HepG2 (cell line): ENCODE data around the gene LGALS13. TPM values are rescaled to one million over a fixed set of nuclear protein-coding genes. Genes with fewer than 3 reads are reported as not detected.

Experiments
- ATAC-seq: fragments of 200-7000 bp; cut with Tn5 transposase; 3 replicates; pipeline ENCODE4 v1.9.1; 2020; ENCODE audit warnings: mild to moderate bottlenecking, moderate library complexity
- BruUV-seq: library from RNA; stranded (reverse); fragments of 400-500 nt; replicated peaks from 2 replicates; lab custom pipeline; 2021; lab: Mats Ljungman, UMichigan
- CTCF ChIA-PET: fragments of 300-600 bp; formaldehyde crosslinking; extraction: SDS; loops from one replicate; lab custom pipeline; 2021; ENCODE audit warnings: low total read pairs, inconsistent platforms, low intra/inter-chr PET ratio; lab: Yijun Ruan, JAX
- POLR2A ChIA-PET: fragments of 350-600 bp; sonication (Branson Sonifier 250); formaldehyde crosslinking; loops from one replicate; lab custom pipeline; 2020; ENCODE audit warnings: antibody characterized with exemption, inconsistent platforms; lab: Yijun Ruan, JAX
- DNase-seq: peaks from one replicate; pipeline ENCODE4 v3.0.0-alpha.2; 2015; ENCODE audit warnings: low spot score
- FAIRE-seq: peaks from 3 replicates; lab custom pipeline; 2011; peaks lifted over from hg19 to GRCh38; lab: Jason Lieb, UNC
- H2AFZ ChIP-seq: one replicate; pipeline ENCODE4 v1.6.1; 2011; ENCODE audit warnings: low read length, inconsistent platforms
- H3K27ac ChIP-seq: fragments of 300-600 bp; 3 replicates; pipeline ENCODE4 v1.8.0; 2011; ENCODE audit warnings: mixed run types, mild to moderate bottlenecking, mixed read lengths, low read length, inconsistent platforms; ENCODE audit not compliant: insufficient read depth; ENCODE audit errors: extremely low read length
- H3K27me3 ChIP-seq, 2 experiments: fragments of 200-600 bp in 1 of 2; 2 replicates in 1 of 2; 3 replicates in 1 of 2; pipeline versions ENCODE4 v1.6.0 to v1.8.0; 2011; ENCODE audit warnings: low read length in 2 of 2, mild to moderate bottlenecking in 2 of 2, moderate library complexity in 2 of 2, inconsistent platforms in 1 of 2; ENCODE audit not compliant: insufficient read depth in 2 of 2, control insufficient read depth in 1 of 2
- H3K36me3 ChIP-seq, 2 experiments: fragments of 200-600 bp in 1 of 2; replicated peaks in 1 of 2; 2 replicates in 1 of 2; 3 replicates in 1 of 2; pipeline versions ENCODE4 v1.5.1 to v1.8.0; 2011; ENCODE audit warnings: low read length in 2 of 2, inconsistent platforms in 1 of 2; ENCODE audit not compliant: insufficient read depth in 2 of 2, control insufficient read depth in 1 of 2
- H3K4me1 ChIP-seq: 2 replicates; pipeline ENCODE4 v1.5.1; 2012; ENCODE audit warnings: low read length, inconsistent platforms; ENCODE audit not compliant: insufficient read depth
- H3K4me2 ChIP-seq: 2 replicates; pipeline ENCODE4 v1.6.0; 2011; ENCODE audit warnings: low read depth, low read length, inconsistent platforms
- H3K4me3 ChIP-seq, 3 experiments: fragments of 200-600 bp in 1 of 3; sonication (generic), shearing (Covaris generic) in 1 of 3; replicated peaks in 1 of 3; 2 replicates each; pipeline ENCODE4 v1.5.1; 2011 to 2016; ENCODE audit warnings: low read length in 3 of 3, inconsistent platforms in 2 of 3, low read depth in 2 of 3, mild to moderate bottlenecking in 2 of 3, control low read depth in 1 of 3, mixed read lengths in 1 of 3; ENCODE audit not compliant: insufficient read depth in 1 of 3
- H3K79me2 ChIP-seq: one replicate; pipeline ENCODE4 v1.6.1; 2011; ENCODE audit warnings: low read length, inconsistent platforms; ENCODE audit not compliant: insufficient read depth
- H3K9ac ChIP-seq: 2 replicates; pipeline ENCODE4 v1.6.0; 2011; ENCODE audit warnings: mild to moderate bottlenecking, low read depth, low read length, inconsistent platforms; ENCODE audit not compliant: insufficient read depth
- H3K9me3 ChIP-seq: 2 replicates; pipeline ENCODE4 v1.5.1; 2012; ENCODE audit warnings: mild to moderate bottlenecking, low read length
- H4K20me1 ChIP-seq: 2 replicates; pipeline ENCODE4 v1.6.0; 2011; ENCODE audit warnings: inconsistent platforms, mild to moderate bottlenecking, low read length, moderate library complexity; ENCODE audit not compliant: insufficient read depth
- ARNT ChIP-seq: fragments of 450-650 bp; IDR thresholded peaks from 2 replicates; pipeline ENCODE4 v1.6.1; 2017
- DNMT3B ChIP-seq: conservative IDR thresholded peaks from 2 replicates; pipeline ENCODE4 v1.6.1; 2016; ENCODE audit warnings: missing biosample characterization, control low read depth
- EHMT2 ChIP-seq: fragments of 200-600 bp; sonication (generic); IDR thresholded peaks from 2 replicates; pipeline ENCODE4 v1.7.0; 2017; ENCODE audit warnings: antibody characterized with exemption, low read depth, low read length, borderline replicate concordance
- ELK4 ChIP-seq: sonication (generic); formaldehyde crosslinking; IDR thresholded peaks from 2 replicates; pipeline ENCODE4 v1.9.0; 2021; ENCODE audit warnings: missing genetic modification reagents, borderline replicate concordance
- HCFC1 ChIP-seq: fragments of 150-350 bp; IDR thresholded peaks from 2 replicates; pipeline ENCODE4 v1.6.1; 2014; ENCODE audit warnings: low read depth, low read length
- HMGXB4 ChIP-seq, 2 experiments: sonication (generic) in 1 of 2; formaldehyde crosslinking in 1 of 2; IDR thresholded peaks; 2 replicates each; pipeline versions ENCODE4 v1.4.0 to v1.6.1; 2018 to 2020; ENCODE audit warnings: missing genetic modification reagents in 2 of 2, borderline replicate concordance in 1 of 2, low read depth in 1 of 2, mild to moderate bottlenecking in 1 of 2, missing biosample characterization in 1 of 2
- KLF12 ChIP-seq: sonication (generic); formaldehyde crosslinking; IDR thresholded peaks from 2 replicates; pipeline ENCODE4 v1.4.0; 2020; ENCODE audit warnings: missing genetic modification reagents, borderline replicate concordance
- KLF16 ChIP-seq, 2 experiments: sonication (generic) in 1 of 2; formaldehyde crosslinking in 1 of 2; IDR thresholded peaks; 2 replicates each; pipeline versions ENCODE4 v1.6.1 to v1.8.0; 2016 to 2023; ENCODE audit warnings: missing genetic modification reagents in 2 of 2, missing compliant biosample characterization in 1 of 2
- KLF6 ChIP-seq: IDR thresholded peaks from 2 replicates; pipeline ENCODE4 v1.8.0; 2016; ENCODE audit warnings: missing biosample characterization, missing genetic modification reagents
- MBD4 ChIP-seq: IDR thresholded peaks from 2 replicates; pipeline ENCODE4 v1.6.1; 2012; ENCODE audit warnings: low read length, inconsistent platforms, borderline replicate concordance
- NCOA5 ChIP-seq: sonication (generic); formaldehyde crosslinking; IDR thresholded peaks from 2 replicates; pipeline ENCODE4 v1.4.0; 2020; ENCODE audit warnings: missing genetic modification reagents
- NKX3-1 ChIP-seq: sonication (generic); formaldehyde crosslinking; IDR thresholded peaks from 2 replicates; pipeline ENCODE4 v1.5.0; 2020; ENCODE audit warnings: missing genetic modification reagents
- RBAK ChIP-seq: sonication (generic); formaldehyde crosslinking; IDR thresholded peaks from 2 replicates; pipeline ENCODE4 v1.5.1; 2020; ENCODE audit warnings: mild to moderate bottlenecking, missing genetic modification reagents
- THAP11 ChIP-seq: IDR thresholded peaks from 2 replicates; pipeline ENCODE4 v1.6.1; 2016; ENCODE audit warnings: missing biosample characterization, missing genetic modification reagents
- TRAFD1 ChIP-seq: sonication (generic); formaldehyde crosslinking; IDR thresholded peaks from 2 replicates; pipeline ENCODE4 v1.5.1; 2020; ENCODE audit warnings: missing genetic modification reagents, mild to moderate bottlenecking, borderline replicate concordance
- WIZ ChIP-seq: sonication (generic); formaldehyde crosslinking; IDR thresholded peaks from 2 replicates; pipeline ENCODE4 v1.5.1; 2020; ENCODE audit warnings: mild to moderate bottlenecking, missing genetic modification reagents
- ZBTB1 ChIP-seq: sonication (generic); formaldehyde crosslinking; IDR thresholded peaks from 2 replicates; pipeline ENCODE4 v1.4.0; 2020; ENCODE audit warnings: missing genetic modification reagents, borderline replicate concordance
- ZFP36L1 ChIP-seq: sonication (generic); formaldehyde crosslinking; IDR thresholded peaks from 2 replicates; pipeline ENCODE4 v1.8.0; 2022; ENCODE audit warnings: mild to moderate bottlenecking, missing genetic modification reagents, moderate library complexity
- ZNF414 ChIP-seq: sonication (generic); formaldehyde crosslinking; IDR thresholded peaks from 2 replicates; pipeline ENCODE4 v1.5.0; 2020; ENCODE audit warnings: missing genetic modification reagents
- ZNF773 ChIP-seq: sonication (generic); formaldehyde crosslinking; IDR thresholded peaks from 2 replicates; pipeline ENCODE4 v1.4.0; 2020; ENCODE audit warnings: missing genetic modification reagents, borderline replicate concordance
- WGBS: methylation state at CpG from one replicate; pipeline ENCODE4 v1.1.6; 2017; ENCODE audit warnings: low lambda C conversion rate; 5-methylcytosine and 5-hydroxymethylcytosine counted together
- in situ Hi-C: cut with HindIII; loops from 2 replicates; pipeline ENCODE4 v1.10.0; 2017; ENCODE audit warnings: low pct_unique_long_range_greater_than_20kb; ENCODE audit not compliant: extremely low pct_ligation_motif_present
- intact Hi-C: fragments of 100-400 bp; cut with micrococcal nuclease; formaldehyde crosslinking; loops from one replicate; pipeline ENCODE4 v1.10.0; 2022; ENCODE audit not compliant: unreplicated experiment
- polyA plus RNA-seq, 8 experiments: library from polyadenylated mRNA; depleted of rRNA in 3 of 8; stranded (reverse) in 7 of 8; unstranded in 1 of 8; fragments of >200 nt; fragmentation: Illumina TruSeq in 4 of 8; extraction: Trizol in 4 of 8; gene quantifications; 2 replicates each; pipeline versions ENCODE4 v1.2.1 to v1.2.3, GENCODE V29; 2011 to 2016; ENCODE audit warnings: low read depth in 4 of 8, missing spikeins in 1 of 8, mixed read lengths in 1 of 8; ENCODE audit not compliant: insufficient read depth in 1 of 8
- total RNA-seq, 5 experiments: library from RNA; depleted of rRNA; stranded (reverse); fragments of >200 nt; fragmentation: Illumina TruSeq; extraction: Trizol; gene quantifications; 2 replicates each; pipeline ENCODE4 v1.2.3, GENCODE V29; 2016; ENCODE audit warnings: low read depth in 1 of 5

The LGALS13 gene
- total and polyA plus RNA-seq, 2 of the 13 experiments (the other 11 are each of a cell fraction or from before 2014, with no cell fraction given), result not detected

GRCh38 chr19:39596911-39597310 is 5.4 kb upstream of the LGALS13 start (continued):
- TF ChIP-seq ELK4 (CRISPR knock-in tag) (no peak), ZNF414 (no peak), TRAFD1 (CRISPR knock-in tag) (no peak)
- TF ChIP-seq, all 625 proteins: peak for 0

- ChIA-PET CTCF (no interaction called here), POLR2A (no interaction called here)
- no TSS peak for BruUV-seq
- peak; percentile 8 for FAIRE-seq
- Histone ChIP-seq H3K4me2 (no peak overlapping the region), H2AFZ (no peak overlapping the region), H3K36me3 (no peaks in the 10 kb centered on the region), H3K27ac (no peak overlapping the region), H3K4me3 (no peak overlapping the region), H3K9ac (no peak overlapping the region), H3K27me3 (no peaks in the 10 kb centered on the region; a peak in 1 of 5 replicates), H4K20me1 (no peaks in the 10 kb centered on the region), H3K4me1 (no peaks in the 10 kb centered on the region), H3K9me3 (no peaks in the 10 kb centered on the region), H3K79me2 (no peaks in the 10 kb centered on the region)
- in situ Hi-C loops (no loop called here), intact Hi-C loops (no loop called here)
- 1% methylated on average over 4 of the region's 4 CpGs for WGBS
- no peak for ATAC-seq
- peak; percentile 30 for DNase-seq
- TF ChIP-seq KLF12 (CRISPR knock-in tag) (no peak), NKX3-1 (CRISPR knock-in tag) (no peak), NCOA5 (CRISPR knock-in tag) (no peak), MBD4 (no peak), THAP11 (CRISPR knock-in tag) (0 out of 2 replicates have a peak, but pooled peaks have one; percentile 31), ZBTB1 (no peak), KLF6 (peak; percentile 84; the same call in 1 of the 2 replicates), KLF16 (CRISPR knock-in tag; IDR thresholded peaks at IDR 0.05) (peak in 1 of 2 experiments; percentile 79; a peak in 2 of 4 replicates), HMGXB4 (CRISPR knock-in tag; IDR thresholded peaks at IDR 0.05; ENCODE audit: borderline replicate concordance in 1 of 2, low read depth in 1 of 2) (no peak), HCFC1 (no peak), DNMT3B (0 out of 2 replicates have a peak, but pooled peaks have one; percentile 50), ARNT (no peak), ZNF773 (CRISPR knock-in tag) (no peak), RBAK (no peak), WIZ (CRISPR knock-in tag) (0 out of 2 replicates have a peak, but pooled peaks have one; percentile 51), ZFP36L1 (CRISPR knock-in tag) (no peak), EHMT2 (peak; percentile 94)
Measured at GRCh38 chr19:39599116-39599515, 3.2 kb upstream of the LGALS13 start.
